ENCODE measurements around the gene GPR143.

DNA sequence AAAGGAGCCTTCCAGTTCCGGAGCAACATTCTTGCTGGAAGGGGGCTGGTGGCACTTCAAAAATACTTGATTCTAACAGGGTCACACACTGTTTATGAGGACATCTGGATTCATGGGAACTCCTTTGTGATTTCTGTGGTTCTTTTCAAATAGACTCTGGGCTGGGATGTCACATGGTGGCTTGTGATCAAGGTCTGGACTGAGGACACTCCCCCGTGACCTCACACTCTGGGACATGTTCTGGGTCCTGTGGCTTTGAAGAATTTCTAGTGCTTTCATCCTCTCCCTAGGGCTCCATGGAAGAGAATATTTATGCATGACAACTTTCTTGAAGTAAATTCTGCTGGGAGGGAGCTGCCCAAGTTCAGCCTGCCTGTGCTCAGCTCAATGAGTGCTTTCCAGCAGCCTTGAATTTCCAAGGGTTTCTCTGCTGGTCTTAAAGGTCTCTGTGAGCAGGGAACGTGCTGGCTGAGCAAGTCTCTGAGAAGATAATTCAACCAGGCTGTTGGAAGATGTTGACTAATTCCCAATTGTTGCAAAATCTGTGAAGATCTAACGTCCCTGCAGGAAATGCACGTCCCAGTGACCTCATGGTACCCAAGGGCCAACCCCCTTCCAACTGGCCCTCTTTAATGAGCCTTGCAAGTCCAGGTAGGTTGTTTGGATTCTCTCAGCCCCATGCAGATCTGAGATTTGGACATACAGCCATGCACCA, 36.3 kb downstream of the GPR143 start:
- TF ChIP-seq, protein P1, sequence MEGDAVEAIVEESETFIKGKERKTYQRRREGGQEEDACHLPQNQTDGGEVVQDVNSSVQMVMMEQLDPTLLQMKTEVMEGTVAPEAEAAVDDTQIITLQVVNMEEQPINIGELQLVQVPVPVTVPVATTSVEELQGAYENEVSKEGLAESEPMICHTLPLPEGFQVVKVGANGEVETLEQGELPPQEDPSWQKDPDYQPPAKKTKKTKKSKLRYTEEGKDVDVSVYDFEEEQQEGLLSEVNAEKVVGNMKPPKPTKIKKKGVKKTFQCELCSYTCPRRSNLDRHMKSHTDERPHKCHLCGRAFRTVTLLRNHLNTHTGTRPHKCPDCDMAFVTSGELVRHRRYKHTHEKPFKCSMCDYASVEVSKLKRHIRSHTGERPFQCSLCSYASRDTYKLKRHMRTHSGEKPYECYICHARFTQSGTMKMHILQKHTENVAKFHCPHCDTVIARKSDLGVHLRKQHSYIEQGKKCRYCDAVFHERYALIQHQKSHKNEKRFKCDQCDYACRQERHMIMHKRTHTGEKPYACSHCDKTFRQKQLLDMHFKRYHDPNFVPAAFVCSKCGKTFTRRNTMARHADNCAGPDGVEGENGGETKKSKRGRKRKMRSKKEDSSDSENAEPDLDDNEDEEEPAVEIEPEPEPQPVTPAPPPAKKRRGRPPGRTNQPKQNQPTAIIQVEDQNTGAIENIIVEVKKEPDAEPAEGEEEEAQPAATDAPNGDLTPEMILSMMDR (IDR thresholded peaks at IDR 0.05; ENCODE audit: low read depth, low read length) = no peak
- TF ChIP-seq EZH2phosphoT487 (IDR thresholded peaks at IDR 0.05; ENCODE audit: low read depth) = no peak
